ENCODE data around the gene USP49.

The USP49 gene

GRCh38 chr6:41874741-41875140 is 20.4 kb downstream of the USP49 start:
- DNase-seq (ENCODE audit: low read depth in 2 of 2): no peak

GRCh38 chr6:41872147-41872546 is 23.0 kb downstream of the USP49 start:
- no peak for DNase-seq (ENCODE audit: low read depth in 2 of 2)

DNA sequence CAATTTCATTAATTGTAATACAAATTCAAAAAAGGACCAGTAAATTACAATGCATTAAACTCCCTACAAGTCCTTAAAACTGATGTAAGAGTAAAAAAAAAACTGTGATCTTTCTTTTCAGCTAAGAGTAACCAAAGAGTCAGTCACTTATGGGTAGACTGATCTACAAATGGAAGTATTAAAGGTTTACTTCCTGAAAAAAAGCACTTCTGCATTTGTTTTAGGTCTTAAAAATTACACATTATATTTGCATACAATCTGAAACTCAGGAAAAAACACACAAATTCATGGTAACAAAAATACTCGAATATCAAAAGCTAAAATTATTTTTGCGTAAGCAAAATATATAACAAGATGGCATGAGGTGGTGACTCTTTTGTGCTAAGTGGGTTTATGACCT is 23.5 kb downstream of the USP49 start:
- no peak for DNase-seq (ENCODE audit: low read depth in 2 of 2)

DNA sequence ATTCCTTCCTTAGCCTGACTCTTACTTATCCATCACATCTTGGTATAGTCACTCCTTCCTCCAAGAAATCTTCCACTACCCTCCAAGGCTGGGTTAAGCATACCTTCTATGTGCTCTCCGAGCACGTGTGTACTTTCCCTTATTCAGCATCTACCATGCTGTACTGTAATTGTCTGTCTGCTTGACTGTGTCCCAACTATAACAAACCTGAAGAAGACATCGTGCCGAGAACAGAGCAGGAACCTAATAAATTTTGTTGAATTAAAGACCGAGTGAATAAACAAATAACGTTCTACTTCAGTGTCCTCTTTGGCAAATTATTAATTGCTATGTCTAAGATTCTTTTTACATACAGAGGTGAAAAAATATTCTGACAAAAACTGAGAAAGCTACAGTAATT is 35.8 kb downstream of the USP49 start:
- no peak for DNase-seq (ENCODE audit: low read depth in 2 of 2)

- no peak for DNase-seq (ENCODE audit: low read depth in 2 of 2)
Observed at GRCh38 chr6:41858703-41859102, 36.5 kb downstream of the USP49 start.

DNA sequence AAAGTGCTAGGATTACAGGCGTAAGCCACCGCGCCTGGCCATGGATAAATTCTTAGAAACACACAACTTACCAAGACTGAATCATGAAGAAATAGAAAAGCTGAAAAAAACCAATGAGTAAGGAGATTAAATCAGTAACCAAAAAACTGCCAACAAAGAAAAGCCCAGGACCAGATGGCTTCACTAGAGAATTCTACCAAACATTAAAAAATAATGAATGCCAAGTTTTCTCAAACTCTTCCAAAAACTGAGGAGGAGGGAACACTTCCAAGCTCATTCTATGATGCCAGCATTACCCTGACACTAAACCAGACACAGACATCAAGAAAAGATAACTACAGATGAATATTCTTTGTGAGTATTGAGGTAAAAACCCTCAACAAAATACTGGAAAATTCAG is 44.3 kb downstream of the USP49 start:
- no peak for DNase-seq (ENCODE audit: low read depth in 2 of 2)

DNA sequence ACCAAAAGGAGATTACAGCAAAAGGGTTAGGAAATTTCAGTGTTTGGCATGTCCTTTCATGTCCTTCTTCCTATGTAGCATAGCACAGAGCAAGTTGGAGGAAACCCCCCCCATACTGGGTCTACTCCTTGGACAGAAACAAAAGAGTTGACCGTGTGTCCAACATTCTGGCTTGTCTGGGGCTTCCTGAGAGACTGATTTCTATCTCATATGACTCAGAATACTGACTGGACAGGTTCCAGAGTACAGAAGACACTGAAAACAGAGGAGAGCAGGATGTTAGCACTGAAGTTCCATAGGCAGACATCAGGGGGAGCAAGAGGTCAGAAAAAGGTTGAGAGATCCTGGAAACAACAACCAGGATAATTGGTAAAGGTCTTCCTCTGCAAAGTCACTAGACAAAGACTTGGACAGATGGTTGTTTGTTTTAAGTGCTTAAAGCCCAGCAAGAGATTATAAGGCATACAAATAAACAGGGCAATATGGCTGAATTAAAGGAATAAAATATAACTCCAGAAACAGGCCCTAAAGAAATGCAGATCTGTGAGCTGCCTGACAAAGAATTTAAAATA is 48.4 kb downstream of the USP49 start:
- DNase-seq (ENCODE audit: low read depth in 2 of 2): peak; percentile 80

DNA sequence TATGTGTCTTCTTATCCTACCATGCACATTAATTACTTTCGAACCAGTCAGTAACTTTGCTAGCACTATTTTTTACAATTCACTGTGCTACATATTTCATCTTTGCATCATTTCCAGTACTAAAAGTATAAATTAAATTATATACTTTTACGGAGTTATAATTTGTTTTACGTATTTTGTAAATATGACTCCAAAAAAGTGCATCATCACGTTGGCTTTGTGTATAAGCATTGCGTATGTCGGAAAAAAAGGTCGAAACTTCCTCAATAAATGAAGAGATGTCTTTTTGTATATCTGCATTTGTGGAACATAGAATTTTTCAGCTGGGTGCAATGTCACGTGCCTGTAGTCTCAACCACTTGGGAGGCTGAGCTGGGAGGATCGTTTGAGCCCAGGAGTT is 52.0 kb downstream of the USP49 start:
- no peak for DNase-seq (ENCODE audit: low read depth in 2 of 2)

DNA sequence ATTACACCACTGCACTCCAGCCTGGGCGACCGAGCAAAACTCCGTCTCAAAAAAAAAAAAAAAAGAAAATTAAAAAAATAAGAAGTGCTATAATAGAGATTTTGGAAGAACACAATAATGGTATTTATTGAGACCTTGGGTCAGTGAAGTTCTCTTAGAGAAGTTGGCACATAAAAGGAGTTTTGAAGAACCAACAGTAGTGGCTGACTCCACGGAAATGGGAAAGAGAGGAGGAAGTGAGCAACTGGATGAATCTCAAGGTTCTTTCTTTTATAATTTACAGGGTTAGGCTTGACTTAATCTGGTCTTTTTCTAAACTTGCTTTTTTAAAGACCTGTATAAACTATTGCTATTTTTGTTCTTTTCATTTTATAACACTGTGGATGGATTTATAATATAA is 54.8 kb downstream of the USP49 start:
- DNase-seq (ENCODE audit: low read depth in 2 of 2): no peak

GRCh38 chr6:41836660-41837052 is 58.5 kb downstream of the USP49 start:
- no peak for DNase-seq (ENCODE audit: low read depth in 2 of 2)

DNA sequence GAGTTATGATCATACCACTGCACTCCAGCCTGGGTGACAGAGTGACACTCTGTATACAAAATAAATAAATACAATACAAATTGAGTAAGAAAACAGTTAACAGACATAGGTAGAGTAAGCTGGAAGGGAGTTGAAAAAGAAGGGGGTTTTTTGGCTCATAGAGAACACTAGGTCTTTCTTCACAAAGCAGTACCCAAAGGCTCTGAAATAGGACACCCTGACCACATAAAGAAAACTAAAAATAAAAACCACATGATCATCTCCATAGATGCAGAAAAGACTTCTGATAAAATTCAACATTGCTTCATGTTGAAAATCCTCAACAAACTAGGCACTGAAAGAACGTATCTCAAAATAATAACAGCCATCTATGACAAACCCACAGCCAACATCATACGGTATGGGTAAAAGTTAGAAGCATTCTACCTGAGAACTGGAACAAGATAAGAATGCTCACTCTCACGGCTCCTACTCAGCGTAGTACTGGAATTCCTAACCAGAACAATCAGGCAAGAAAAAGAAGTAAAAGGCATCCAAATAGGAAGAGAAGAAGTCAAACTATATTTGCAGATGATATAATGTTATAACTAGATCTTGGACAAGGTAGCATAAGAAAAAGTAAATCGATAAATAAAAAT is 59.0 kb downstream of the USP49 start:
- DNase-seq (ENCODE audit: low read depth in 2 of 2): no peak

DNA sequence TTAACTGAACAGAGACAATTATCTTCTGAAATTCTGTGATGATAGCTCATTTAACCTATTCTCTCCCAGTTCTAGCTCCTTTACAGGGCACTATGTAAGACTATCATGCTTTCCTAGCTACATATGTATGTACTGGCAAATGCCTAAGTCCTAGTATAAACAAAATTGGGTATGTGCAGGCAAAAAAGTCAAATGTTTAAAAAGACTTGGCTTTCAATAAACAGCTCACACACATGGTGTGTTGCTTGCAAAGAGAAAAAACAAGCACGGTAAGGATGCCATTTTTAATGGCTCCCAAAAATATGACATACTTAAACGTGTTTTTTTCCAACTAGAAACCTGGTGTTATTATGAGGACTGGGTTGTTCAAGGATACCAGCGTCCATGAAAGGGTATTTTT is 62.9 kb downstream of the USP49 start:
- DNase-seq (ENCODE audit: low read depth in 2 of 2): no peak

DNA sequence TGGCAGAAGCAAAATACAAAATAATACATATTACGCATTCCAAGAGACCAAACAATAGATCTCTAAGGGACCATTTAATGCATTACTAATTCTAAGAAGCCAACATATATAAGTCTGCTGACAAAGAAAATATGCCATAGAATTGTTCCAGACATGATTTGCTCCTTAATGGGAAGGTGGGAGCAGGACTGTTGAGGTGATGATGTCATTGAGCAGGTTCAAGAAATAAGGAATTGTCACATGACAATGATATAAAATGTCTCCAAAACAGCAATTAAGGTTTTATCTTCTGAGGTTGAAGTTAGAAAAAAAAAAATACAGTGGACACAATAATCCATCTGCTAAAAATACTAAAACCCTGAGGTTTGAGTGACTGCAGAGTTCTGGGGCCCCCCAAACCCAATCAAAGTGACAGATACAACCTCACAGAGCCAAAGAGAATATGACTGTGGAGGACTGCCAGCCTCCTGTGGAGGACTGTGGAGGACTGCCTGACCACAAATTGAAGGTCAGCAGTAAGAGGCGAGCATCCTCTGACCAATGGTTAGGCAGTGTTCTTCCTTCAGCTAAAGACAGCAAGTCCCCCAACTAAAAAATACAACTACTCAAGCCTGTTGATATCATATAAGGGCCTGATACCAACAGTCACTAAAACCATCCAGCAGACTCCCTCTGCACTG is 68.7 kb downstream of the USP49 start:
- no peak for DNase-seq (ENCODE audit: low read depth in 2 of 2)

GRCh38 chr6:41824571-41825569 is 70.3 kb downstream of the USP49 start:
- no peak for DNase-seq (ENCODE audit: low read depth in 2 of 2)

DNA sequence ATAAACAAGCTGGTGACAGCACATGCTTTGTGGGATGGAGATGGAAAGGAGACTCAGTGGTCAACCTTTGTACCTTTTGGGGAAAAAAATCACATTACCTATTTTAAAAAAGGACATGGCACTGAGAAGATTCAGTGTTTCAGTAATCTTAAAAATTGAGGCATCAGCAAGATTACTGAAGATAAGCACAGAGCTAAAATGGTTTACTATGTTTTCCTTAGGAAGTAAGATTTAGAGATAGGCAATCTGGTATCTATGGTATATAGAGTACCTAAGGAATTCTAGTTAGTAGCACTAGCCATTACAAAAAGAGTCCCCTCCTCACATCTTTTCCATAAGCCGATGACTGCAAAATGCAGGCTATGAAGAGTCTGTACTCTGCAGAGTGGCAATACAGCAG is 72.0 kb downstream of the USP49 start:
- DNase-seq (ENCODE audit: low read depth in 2 of 2): no peak

DNA sequence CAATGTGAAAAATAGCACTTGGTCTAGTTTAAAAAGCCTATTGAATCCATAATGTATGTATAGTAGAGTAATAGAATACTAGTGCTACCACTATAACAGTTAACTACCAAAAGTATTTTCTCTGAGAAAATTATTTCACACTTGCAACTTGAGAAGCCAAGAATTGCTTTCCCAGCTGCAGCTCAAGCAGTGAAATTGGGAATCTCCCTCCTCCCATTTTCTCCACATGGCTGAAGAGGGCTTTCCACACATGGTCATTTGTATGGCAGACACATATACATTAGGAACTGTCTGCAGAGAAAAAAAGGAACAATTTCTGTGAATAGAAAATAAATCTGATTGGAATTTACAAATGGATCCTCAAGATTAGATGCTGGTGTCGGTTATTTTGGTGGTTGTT is 73.2 kb downstream of the USP49 start:
- no peak for DNase-seq (ENCODE audit: low read depth in 2 of 2)

DNA sequence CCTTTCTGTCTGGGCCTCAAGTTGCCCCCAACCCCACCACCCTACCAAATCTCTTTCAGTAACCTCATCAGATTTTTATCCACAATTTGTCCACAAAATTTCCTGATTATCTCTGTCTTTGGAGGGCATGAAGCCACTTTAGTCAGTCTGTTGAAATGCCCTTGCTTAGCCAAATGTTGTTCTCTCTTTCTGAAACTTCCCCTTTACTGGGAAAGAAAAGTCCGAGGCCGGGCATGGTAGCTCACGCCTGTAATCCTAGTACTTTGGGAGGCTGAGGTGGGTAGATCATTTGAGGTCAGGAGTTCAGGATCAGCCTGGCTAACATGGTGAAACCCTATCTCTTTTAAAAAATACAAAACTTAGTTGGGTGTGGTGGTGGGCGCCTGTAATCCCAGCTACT is 73.9 kb downstream of the USP49 start:
- DNase-seq (ENCODE audit: low read depth in 2 of 2): no peak

DNA sequence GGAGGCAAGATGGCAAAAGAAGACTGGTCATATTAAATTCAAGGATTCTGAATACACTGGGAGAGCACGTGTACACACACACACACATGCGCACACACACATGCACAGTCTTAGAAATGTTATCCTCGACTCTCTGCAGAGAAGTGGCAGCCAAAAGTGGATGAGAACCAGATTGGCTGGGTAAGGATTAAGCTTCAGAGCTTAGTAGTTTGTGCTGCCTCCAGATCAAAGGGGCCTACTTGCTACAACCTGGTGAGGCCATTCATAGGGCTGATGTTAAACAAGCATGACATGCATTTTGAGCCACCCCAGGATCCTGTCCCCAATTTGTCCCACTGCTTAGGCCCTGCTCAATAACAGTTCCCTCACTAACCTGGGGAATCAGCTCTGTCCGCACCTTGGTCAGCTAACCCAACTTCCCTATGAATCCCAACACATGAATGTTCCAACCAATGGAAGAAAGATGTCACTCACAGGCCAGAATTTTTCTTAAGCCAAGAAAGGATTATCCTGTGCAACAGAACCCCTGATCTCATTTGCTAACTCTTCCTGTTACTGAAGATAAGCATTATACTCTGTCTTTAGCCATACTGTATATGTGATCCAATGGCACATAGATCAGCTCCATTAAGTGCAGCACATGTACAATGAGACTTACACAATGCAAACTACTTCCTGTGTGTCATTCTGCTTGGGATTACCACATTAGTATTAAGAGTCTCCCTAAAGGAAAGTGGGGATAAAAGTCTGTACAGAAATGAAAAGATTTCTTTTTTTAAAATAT is 76.7 kb downstream of the USP49 start:
- no peak for DNase-seq (ENCODE audit: low read depth in 2 of 2)

- DNase-seq (ENCODE audit: low read depth in 2 of 2): no peak
Observed at GRCh38 chr6:41815587-41815986, 79.6 kb downstream of the USP49 start.

DNA sequence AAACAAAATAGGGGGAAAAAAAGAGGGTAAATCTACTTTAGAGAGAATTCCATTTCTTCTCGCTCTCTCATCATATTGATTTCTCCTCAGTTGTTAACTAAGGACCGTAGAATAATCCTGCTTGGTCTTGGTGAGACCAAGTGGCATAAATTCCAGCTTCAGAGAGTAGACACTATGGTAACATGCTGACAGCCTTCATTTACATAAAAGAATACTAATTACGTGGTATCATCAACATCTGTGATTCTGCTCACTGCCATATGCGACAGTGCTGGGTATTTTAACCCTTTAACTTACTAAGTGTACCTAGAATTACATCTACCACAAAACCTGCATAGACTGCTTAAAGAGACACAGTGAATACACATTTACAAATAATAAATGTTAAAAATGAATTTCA is 80.5 kb downstream of the USP49 start:
- DNase-seq (ENCODE audit: low read depth in 2 of 2): no peak

DNA sequence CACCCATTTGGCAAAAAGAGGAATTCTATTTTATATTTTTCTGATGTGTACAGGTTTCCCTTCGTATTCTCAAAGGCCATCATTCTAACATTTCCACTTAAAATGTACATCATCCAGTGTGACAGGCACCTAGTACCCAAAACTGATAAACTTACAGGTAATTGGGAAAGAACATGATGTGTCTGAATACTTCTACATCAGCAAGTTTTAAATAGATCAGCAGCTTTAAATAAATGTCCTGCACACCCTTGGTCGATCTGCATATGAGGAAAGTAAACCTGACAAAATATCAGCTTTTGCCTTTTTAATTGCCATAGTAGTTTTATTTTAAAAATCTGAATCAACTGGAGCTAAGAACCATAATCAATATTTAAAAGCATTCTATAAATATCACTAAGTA is 81.2 kb downstream of the USP49 start:
- DNase-seq (ENCODE audit: low read depth in 2 of 2): no peak

- DNase-seq (ENCODE audit: low read depth in 2 of 2): no peak
Observed at GRCh38 chr6:41813469-41813868, 81.7 kb downstream of the USP49 start.
